ENCODE data around the gene C17orf113.

The C17orf113 gene

DNA sequence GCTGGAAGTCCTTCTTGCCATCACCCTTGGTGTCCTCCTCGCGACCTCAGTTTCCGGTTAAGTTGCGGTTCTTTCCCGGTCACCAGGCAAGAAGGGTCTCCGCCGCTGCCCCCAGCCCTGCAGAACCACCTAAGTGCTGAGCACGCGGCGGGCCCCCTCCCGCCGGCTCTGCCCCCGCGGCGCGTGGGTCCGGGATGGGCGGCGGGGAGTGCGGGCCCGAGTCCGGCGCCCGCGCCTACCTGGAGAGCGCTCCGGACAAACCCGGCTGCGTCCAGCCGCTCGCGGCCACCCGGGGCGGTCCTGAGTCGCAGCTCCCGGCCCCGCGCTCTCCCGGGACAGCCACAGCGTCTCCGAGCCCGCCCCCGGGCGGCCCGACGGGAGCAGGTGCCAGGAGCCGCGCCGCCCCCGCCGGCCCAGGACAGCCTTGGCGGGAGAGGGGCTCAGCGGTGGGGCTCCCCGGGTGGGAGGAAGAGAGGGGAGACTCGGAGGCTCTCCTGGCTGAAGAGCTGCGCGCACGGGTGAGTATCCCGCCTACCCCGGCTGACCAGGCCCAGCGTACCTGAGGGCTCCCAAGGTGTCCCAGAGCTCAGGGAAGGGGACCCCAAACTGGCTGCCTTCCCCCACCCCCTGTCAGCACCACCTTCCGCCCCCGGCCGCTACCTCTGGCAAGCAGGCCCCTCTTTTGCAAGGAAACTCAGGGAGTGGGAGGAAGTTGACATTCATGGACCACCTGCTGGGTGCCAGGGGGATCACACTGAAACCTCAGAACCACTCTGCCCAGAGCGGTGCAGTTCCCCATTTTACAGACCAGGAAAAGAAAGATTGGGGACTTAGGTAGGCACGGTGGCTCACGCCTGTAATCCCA lies 22.2 kb upstream of the C17orf113 start:
- no peak for DNase-seq

DNA sequence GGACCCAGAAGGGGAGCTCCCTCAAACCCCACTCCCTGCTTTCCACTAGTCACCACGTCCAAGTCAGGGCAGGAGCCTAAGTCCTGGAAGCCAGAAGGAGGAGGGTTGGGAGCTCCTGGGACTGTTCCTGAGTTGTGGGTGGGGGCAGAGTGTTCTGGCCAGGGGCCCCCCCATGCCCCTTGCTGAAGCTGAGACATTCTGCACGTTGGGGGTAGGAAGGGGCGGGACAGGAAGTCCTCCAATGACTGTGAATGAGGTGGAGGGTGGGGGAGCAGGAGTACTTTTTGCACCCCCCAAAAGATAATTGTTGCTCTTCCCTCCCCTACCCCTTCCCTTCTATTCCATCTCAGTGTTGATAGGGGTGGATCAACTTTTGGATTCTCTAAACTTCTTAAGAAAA lies 21.4 kb upstream of the C17orf113 start:
- no peak for DNase-seq

DNA sequence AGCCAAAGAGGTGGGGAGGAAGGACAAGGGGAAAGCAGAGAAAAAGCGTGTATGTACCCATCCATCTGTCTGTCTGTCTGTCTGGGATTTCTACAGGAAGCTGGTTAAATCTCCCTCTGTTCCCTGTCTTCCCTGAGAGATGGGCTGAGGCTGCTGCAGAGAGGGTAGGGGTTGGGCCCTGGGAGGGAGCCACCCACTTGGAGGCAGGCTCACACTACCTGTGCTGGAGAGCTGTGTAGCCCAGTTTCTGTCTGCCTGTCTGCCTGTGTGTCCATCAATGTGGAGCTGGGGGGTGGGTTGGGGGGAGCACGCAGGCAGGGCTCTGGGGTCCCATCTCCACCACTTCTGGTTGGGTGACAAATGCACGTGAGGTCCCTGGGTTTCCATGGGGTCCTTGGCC lies 18.6 kb upstream of the C17orf113 start:
- DNase-seq: no peak

- DNase-seq: peak; percentile 21
These were observed 17.1 kb upstream of the C17orf113 start for GRCh38 chr17:42067371-42068091.

DNA sequence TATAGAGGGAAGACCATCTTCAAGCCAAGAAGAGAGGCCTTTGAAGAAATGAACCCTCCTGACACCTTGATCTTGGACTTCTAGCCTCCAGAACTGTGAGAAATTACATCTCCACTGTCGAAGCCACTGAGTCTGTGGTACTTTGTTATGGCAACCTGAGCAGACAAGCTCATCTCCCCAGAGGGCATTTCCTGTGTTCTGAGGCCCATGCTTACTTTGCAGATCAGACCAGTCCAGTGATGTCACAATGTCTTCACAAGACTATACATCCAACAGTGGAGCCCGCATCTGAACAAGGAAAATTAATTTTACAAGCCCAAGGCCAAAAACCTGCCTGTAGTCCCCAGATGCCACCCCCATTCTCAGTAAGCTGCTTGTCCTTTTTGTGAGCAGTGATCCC lies 14.8 kb upstream of the C17orf113 start:
- DNase-seq: no peak

- no peak for DNase-seq
These were observed 12.3 kb upstream of the C17orf113 start for GRCh38 chr17:42062681-42063080.

DNA sequence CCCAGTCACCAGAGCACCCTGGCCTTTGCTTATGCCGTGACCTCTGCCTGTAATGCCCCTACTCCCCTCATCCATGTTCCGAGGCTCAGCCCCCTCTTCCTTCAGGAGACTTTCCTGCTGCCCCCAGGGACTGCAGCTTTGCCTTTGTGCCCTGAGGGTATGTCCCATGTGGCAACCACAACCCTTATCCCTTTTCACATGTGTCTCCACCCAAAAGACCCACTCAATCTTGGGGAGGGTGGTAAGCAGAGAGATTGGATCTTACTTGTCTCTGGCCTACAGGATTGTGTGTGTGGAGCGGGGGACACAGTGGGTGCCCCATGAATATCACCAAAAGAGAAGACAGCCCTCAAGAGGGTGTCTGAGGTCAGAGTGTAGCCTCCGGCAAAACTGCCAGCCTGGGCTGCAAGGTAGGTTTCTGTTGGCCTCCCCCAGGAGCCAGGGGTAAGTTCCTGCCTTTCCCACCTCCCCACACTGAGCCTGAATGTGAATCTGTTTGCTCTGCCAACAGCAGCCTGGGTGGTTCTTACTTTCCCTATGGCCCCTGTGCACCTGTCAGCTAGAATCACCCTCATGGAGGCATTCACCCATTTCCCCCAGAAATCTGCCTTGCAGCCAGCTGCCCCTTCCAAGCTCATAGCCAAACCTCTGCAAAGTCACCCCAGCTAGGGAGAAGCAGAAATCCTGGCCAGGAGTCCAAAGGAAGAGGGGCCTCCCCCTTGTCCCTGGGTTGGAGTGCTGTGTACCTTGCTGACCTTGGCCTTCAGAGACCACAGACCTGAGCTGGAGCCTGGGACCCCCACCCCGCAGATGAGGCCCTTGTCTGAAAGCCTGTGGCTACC lies 11.5 kb upstream of the C17orf113 start:
- no peak for DNase-seq

GRCh38 chr17:42060231-42060630 lies 9.8 kb upstream of the C17orf113 start:
- DNase-seq: no peak

DNA sequence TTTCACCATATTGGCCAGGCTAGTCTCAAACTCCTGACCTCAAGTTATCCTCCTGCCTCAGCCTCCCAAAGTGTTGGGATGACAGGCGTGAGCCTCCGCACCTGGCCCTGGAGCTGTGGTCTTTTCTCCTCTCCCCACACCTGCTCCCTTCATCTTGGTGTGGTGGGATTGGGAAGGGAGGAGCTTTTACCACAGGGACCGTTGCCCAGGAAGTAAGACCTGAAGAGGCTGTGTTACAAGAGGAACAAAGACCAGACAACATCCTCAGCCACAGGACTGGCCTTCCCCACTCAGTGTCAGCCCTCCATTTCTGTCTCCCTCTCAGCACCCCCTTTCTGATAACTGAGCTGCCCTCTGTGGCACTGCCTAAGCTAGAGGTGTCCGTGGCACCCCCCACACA lies 9.4 kb upstream of the C17orf113 start:
- DNase-seq: no peak

DNA sequence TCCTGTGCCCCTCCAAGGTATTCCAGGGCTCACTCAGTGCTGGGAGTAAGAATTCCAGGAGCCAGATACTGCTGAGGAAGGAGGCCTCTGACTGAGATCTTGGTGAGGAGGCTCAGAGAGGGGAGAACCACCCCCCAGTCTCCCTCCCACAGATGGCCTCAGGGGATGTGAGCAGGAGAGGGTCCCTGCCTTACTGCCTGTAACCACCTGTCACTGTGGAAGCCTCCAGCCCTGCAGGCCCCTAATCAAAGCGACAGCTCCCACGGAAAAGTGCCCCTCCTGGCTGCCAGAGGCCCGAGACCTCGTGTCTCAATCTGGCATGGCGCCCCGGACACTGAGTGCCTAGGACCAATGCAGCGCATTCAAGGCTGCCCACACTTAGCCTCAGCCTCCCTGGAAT lies 7.7 kb upstream of the C17orf113 start:
- no peak for DNase-seq

DNA sequence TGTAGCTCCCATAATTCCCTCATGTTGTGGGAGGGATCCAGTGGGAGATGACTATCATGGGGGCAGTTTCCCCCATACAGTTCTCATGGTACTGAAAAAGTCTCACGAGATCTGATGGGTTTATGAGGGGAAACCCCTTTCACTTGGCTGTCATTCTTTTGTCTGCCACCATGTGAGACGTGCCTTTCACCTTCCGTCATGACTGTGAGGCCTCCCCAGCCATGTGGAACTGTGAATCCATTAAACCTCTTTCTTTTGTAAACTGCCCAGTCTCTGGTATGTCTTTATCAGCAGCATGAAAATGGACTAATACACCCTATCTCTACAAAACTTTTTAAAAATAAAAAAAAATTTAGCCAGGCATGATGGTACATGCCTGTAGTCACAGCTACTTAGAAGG lies 6.2 kb upstream of the C17orf113 start:
- DNase-seq: no peak

GRCh38 chr17:42055496-42055895 lies 5.1 kb upstream of the C17orf113 start:
- peak; percentile 17 for DNase-seq

DNA sequence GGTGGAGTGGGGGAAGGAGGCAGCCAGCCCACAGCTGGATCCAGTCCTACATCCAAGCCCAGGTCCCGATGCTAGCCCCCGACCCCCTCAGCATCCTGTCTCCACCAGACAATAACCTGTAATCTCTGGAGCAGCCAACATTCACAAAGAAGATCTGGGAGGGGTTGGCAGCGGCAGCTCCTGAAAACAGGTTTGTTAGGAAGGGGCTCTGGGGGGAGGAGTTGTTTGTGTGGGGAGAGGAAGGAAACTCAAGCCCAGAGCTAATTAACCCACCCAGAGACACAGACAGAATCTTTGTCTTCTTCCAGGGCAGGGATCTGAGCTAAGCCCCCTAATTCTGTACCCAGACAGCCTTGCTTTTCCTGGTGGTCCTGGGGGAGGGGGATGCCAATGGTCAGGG lies 4.6 kb upstream of the C17orf113 start:
- no peak for DNase-seq

DNA sequence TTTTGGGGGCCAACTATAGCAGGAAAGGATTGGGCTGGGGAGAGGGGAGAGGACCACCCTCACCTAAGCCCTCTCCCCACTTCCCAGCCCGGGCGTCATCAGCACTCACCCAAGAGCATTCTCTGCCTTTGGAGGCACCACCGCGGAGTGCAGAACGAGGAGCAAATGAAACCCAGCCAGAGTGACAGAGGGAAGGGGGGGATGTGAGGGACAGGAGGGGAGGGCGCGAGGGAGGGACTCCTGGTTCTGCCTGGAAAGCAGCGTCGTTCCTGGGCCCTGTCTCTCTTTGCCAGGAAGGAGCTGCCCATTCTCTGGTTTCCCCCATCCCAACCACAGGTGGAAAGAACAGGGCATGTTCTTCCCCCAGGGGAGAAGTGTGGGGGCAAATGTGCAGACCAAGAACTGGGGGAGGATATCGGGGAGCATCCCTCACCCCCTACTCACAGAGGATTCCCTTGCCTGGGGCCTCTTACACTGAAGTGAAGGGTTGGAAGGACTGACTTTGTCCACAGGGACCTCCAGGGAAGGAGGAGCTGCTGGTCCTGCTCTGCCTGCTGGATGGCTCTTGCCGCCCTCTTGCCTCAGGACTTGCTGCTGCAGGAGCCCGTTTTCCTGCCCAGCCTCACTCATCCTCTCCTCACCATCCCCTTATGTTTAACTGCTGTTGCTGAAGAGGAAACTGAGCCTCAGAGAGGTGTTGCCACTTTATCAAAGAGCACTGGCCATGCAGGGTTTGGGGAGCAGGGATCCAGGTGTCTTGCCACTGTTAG lies 3.5 kb upstream of the C17orf113 start:
- DNase-seq: no peak

- DNase-seq: no peak
These were observed 2.0 kb upstream of the C17orf113 start for GRCh38 chr17:42052346-42052877.

- DNase-seq: no peak
These were observed 1.2 kb upstream of the C17orf113 start for GRCh38 chr17:42051645-42052044.

GRCh38 chr17:42051013-42051400 lies 606 bp upstream of the C17orf113 start:
- no peak for DNase-seq

DNA sequence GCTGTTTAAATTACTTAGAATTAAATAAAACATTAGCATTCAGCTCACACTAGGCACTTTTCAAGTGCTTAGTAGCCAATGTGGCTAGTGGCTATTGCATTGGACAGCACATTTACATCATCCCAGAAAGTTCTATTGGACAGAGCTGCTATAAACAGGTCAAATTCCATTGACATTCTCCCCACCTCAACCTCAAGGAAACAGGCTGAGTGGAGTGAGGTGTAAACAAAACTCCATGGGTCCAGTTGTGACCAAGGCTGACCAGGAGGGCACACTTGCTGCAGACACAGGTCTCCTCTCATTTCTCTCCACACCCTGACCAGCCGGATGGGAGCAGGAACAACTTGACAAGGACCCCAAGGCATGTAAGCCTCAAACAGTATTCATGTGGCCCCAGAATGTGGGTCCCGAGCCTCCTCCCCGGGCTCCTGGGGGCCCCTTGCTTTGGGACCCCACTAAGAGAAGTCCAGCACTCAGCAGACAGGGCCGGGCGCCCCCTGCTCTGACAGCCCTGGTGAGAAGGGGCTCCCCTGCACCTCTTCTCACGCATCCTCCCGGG lies 488 bp downstream of the C17orf113 start:
- no peak for DNase-seq

- DNase-seq: no peak
These were observed 3.1 kb downstream of the C17orf113 start for GRCh38 chr17:42047343-42047742.

DNA sequence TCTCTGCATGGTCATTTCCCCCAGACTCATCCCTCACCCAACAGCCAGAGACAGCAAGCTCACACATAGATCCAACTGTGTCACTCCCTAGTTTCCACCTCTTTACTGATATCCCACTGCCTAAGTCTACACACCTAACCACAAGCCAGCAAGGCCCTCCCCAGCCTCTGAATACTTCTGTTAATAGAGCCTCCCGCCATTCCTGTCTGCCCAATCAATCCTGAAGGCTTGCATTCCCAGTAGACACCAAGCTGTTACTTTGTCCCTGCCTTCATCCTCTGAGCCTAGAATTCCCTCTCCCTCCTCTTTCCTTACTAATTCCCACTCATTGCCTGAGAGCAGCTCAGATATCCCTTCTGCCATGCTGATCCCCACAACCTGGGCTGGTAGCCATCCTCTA lies 4.7 kb downstream of the C17orf113 start:
- DNase-seq: no peak

DNA sequence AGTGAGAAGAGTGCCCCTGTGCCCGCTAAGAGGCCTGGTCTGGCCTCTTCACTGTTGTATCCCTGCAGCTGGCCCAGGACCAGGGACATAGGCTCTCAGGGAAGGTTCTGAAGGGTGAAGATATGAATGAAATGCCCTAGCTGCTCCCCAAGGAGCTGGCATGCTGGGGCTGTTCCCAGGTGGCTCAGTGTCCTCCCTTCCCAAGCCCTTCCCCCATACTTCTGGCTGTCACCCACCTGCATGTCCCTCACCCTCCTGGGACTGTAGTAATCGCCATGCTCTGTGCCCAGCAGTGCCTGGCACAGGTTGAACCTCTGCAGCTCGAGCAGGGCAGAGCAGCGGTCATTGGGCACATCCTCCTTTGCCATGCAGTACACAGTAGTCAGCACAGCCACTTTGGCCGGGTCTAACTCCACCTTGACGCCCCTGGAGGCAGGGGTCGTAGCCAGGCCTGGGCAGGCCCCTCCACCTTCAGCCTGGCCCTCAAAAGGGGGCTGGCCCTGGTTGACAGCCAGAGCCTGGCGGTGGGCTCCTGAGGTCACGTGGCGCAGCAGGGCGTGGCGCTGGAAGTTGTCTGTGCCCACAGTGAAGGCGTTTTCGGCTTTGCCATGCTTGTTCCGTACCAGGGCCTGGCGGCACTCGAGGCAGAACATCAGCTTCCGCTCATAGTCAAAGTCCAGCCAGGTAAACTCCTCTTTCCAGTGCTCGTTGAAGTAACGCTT lies 7.6 kb downstream of the C17orf113 start:
- no peak for DNase-seq
